H1 (cell line): ENCODE results near the gene IGF2BP3. TPM values are rescaled to one million over a fixed set of nuclear protein-coding genes. Genes with fewer than 3 reads are reported as not detected.

Experiments used
- CTCF ChIA-PET: fragments of 300-600 bp; sonication (Branson Sonifier 250); formaldehyde crosslinking; loops from one replicate; lab custom pipeline; 2021; ENCODE audit not compliant: partially characterized antibody; lab: Charles Lee
- POLR2A ChIA-PET: fragments of 300-600 bp; sonication (Branson Sonifier 250); formaldehyde crosslinking; loops from one replicate; lab custom pipeline; 2021; ENCODE audit warnings: inconsistent platforms; ENCODE audit not compliant: partially characterized antibody; lab: Charles Lee
- DNase-seq, 2 experiments: peaks; one replicate each; pipeline versions ENCODE4 v3.0.0 to v3.0.0-alpha.2; 2010 to 2022; ENCODE audit warnings: low spot score in 2 of 2, low read depth in 1 of 2, mixed read lengths in 1 of 2
- FAIRE-seq: peaks from 2 replicates; lab custom pipeline; 2011; peaks lifted over from hg19 to GRCh38; lab: Jason Lieb, UNC
- H2AFZ ChIP-seq: 2 replicates; pipeline ENCODE4 v1.8.1; 2012; ENCODE audit warnings: low read length, inconsistent platforms
- H2AK5ac ChIP-seq: 2 replicates; pipeline ENCODE4 v1.6.1; 2013; ENCODE audit warnings: low read depth, low read length
- H2BK120ac ChIP-seq: replicated peaks from 2 replicates; pipeline ENCODE3; 2013; ENCODE audit warnings: low read depth, low read length, inconsistent platforms
- H2BK12ac ChIP-seq: 2 replicates; pipeline ENCODE4 v1.6.1; 2013; ENCODE audit warnings: low read depth, low read length
- H2BK15ac ChIP-seq: 2 replicates; pipeline ENCODE4 v1.6.1; 2013; ENCODE audit warnings: low read length
- H2BK20ac ChIP-seq: 2 replicates; pipeline ENCODE4 v1.6.1; 2013; ENCODE audit warnings: low read length
- H2BK5ac ChIP-seq: 2 replicates; pipeline ENCODE4 v1.6.1; 2013; ENCODE audit warnings: low read depth, low read length
- H3K14ac ChIP-seq: 2 replicates; pipeline ENCODE4 v1.6.1; 2013; ENCODE audit warnings: inconsistent platforms; ENCODE audit not compliant: insufficient read length
- H3K18ac ChIP-seq: 2 replicates; pipeline ENCODE4 v1.6.1; 2013; ENCODE audit warnings: low read length; ENCODE audit errors: extremely low read depth
- H3K23ac ChIP-seq: 2 replicates; pipeline ENCODE4 v1.6.1; 2013; ENCODE audit warnings: inconsistent platforms; ENCODE audit not compliant: insufficient read length
- H3K23me2 ChIP-seq: 2 replicates; pipeline ENCODE4 v1.6.1; 2013; ENCODE audit warnings: low read depth, low read length
- H3K27ac ChIP-seq: 2 replicates; pipeline ENCODE4 v1.6.1; 2011; ENCODE audit warnings: low read depth, low read length, inconsistent platforms
- H3K27me3 ChIP-seq, 4 experiments: replicated peaks in 1 of 4; 1 replicate in 1 of 4; 2 replicates in 3 of 4; pipeline versions ENCODE4 v1.6.1 to v1.8.1; 2011 to 2013; ENCODE audit warnings: low read length in 3 of 4, mild to moderate bottlenecking in 3 of 4, inconsistent platforms in 2 of 4, mixed read lengths in 2 of 4, moderate library complexity in 1 of 4; ENCODE audit not compliant: control insufficient read depth in 3 of 4, insufficient read depth in 3 of 4; ENCODE audit errors: extremely low read depth in 1 of 4
- H3K36me3 ChIP-seq, 4 experiments: 2 replicates each; pipeline versions ENCODE4 v1.6.1 to v1.8.1; 2011 to 2013; ENCODE audit warnings: mild to moderate bottlenecking in 4 of 4, low read length in 3 of 4, moderate library complexity in 2 of 4, control low read depth in 1 of 4, inconsistent platforms in 1 of 4; ENCODE audit not compliant: insufficient read depth in 4 of 4, control insufficient read depth in 2 of 4
- H3K4ac ChIP-seq: replicated peaks from 2 replicates; pipeline ENCODE3; 2013; ENCODE audit warnings: low read length, low read depth, mixed read lengths, inconsistent platforms; ENCODE audit not compliant: insufficient read length
- H3K4me1 ChIP-seq, 4 experiments: replicated peaks in 1 of 4; 1 replicate in 1 of 4; 2 replicates in 3 of 4; pipeline versions ENCODE4 v1.6.1 to v1.8.1; 2011 to 2013; ENCODE audit warnings: low read length in 3 of 4, inconsistent platforms in 2 of 4, mixed read lengths in 1 of 4; ENCODE audit not compliant: insufficient read depth in 4 of 4, control insufficient read depth in 3 of 4
- H3K4me2 ChIP-seq, 2 experiments: 2 replicates each; pipeline versions ENCODE4 v1.6.1 to v1.8.1; 2011 to 2013; ENCODE audit warnings: low read depth in 2 of 2, low read length in 2 of 2, control low read depth in 1 of 2, inconsistent platforms in 1 of 2, mild to moderate bottlenecking in 1 of 2; ENCODE audit not compliant: insufficient read depth in 1 of 2
- H3K4me3 ChIP-seq, 4 experiments: fragments of 200-600, 300-600 bp in 1 of 4; sonication (generic), shearing (Covaris generic), sonication (Bioruptor Twin) in 1 of 4; 2 replicates each; pipeline versions ENCODE4 v1.5.1 to v1.8.1; 2011 to 2016; ENCODE audit warnings: low read length in 4 of 4, low read depth in 3 of 4, control low read depth in 2 of 4, inconsistent platforms in 2 of 4, mild to moderate bottlenecking in 2 of 4, mixed read lengths in 1 of 4, moderate library complexity in 1 of 4; ENCODE audit not compliant: insufficient read depth in 2 of 4; ENCODE audit errors: extremely low read depth in 1 of 4
- H3K56ac ChIP-seq: replicated peaks from 2 replicates; pipeline ENCODE3; 2013; ENCODE audit warnings: low read depth, mild to moderate bottlenecking, mixed read lengths, low read length, inconsistent platforms; ENCODE audit not compliant: insufficient read length
- H3K79me1 ChIP-seq: 2 replicates; pipeline ENCODE4 v1.6.1; 2013; ENCODE audit warnings: low read depth, low read length, control low read depth
- H3K79me2 ChIP-seq, 2 experiments: 2 replicates each; pipeline versions ENCODE4 v1.6.1 to v1.8.1; 2012 to 2013; ENCODE audit warnings: low read length in 2 of 2, mild to moderate bottlenecking in 2 of 2, inconsistent platforms in 1 of 2; ENCODE audit not compliant: insufficient read depth in 2 of 2, control insufficient read depth in 1 of 2
- H3K9ac ChIP-seq, 4 experiments: replicated peaks in 1 of 4; 1 replicate in 1 of 4; 2 replicates in 3 of 4; pipeline versions ENCODE4 v1.6.1 to v1.8.1; 2011 to 2013; ENCODE audit warnings: low read depth in 3 of 4, low read length in 3 of 4, control low read depth in 2 of 4, mild to moderate bottlenecking in 2 of 4, moderate library complexity in 2 of 4, inconsistent platforms in 1 of 4; ENCODE audit errors: extremely low read depth in 1 of 4
- H3K9me3 ChIP-seq, 2 experiments: 2 replicates each; pipeline versions ENCODE4 v1.6.1 to v1.8.1; 2012 to 2013; ENCODE audit warnings: mild to moderate bottlenecking in 2 of 2, moderate library complexity in 2 of 2, control low read depth in 1 of 2, inconsistent platforms in 1 of 2, low read depth in 1 of 2, low read length in 1 of 2, mixed read lengths in 1 of 2; ENCODE audit not compliant: insufficient read depth in 2 of 2
- H4K20me1 ChIP-seq, 2 experiments: replicated peaks in 1 of 2; 2 replicates each; pipeline versions ENCODE3 to v1.8.1; 2011 to 2013; ENCODE audit warnings: inconsistent platforms in 2 of 2, low read length in 2 of 2, mild to moderate bottlenecking in 1 of 2; ENCODE audit not compliant: insufficient read depth in 2 of 2, control insufficient read depth in 1 of 2
- H4K5ac ChIP-seq: 2 replicates; pipeline ENCODE4 v1.6.1; 2013; ENCODE audit warnings: low read length, low read depth, mixed read lengths, inconsistent platforms; ENCODE audit not compliant: insufficient read length
- H4K8ac ChIP-seq: 2 replicates; pipeline ENCODE4 v1.8.0; 2013; ENCODE audit warnings: mild to moderate bottlenecking, moderate library complexity, low read length, inconsistent platforms; ENCODE audit not compliant: insufficient read depth; ENCODE audit errors: extremely low read depth
- H4K91ac ChIP-seq: replicated peaks from 2 replicates; pipeline ENCODE3; 2013; ENCODE audit warnings: low read length, mixed read lengths, inconsistent platforms; ENCODE audit not compliant: insufficient read length
- ASH2L ChIP-seq: fragments of 200-600, 300-600 bp; sonication (generic); IDR thresholded peaks from one replicate; pipeline ENCODE4 v1.7.1; 2017; ENCODE audit warnings: low read length
- BACH1 ChIP-seq: IDR thresholded peaks from 2 replicates; pipeline ENCODE4 v1.6.1; 2012; ENCODE audit warnings: low read length, improper control_type of control experiment
- BCL11A ChIP-seq, 2 experiments: IDR thresholded peaks; one replicate each; pipeline ENCODE4 v1.6.1; 2011; ENCODE audit warnings: low read depth in 2 of 2, low read length in 2 of 2, mild to moderate bottlenecking in 2 of 2
- CBX8 ChIP-seq: fragments of 300-800, 300-1000 bp; sonication (generic); IDR thresholded peaks from 2 replicates; pipeline ENCODE4 v1.7.1; 2016; ENCODE audit warnings: low read depth, low read length, borderline replicate concordance
- EGR1 ChIP-seq: IDR thresholded peaks from 2 replicates; pipeline ENCODE4 v1.6.1; 2011; ENCODE audit warnings: low read depth, low read length, borderline replicate concordance
- EZH2 ChIP-seq: fragments of 200-600 bp; sonication (generic); IDR thresholded peaks from 2 replicates; pipeline ENCODE4 v1.7.1; 2012; ENCODE audit warnings: low read depth, mild to moderate bottlenecking, moderate library complexity, low read length, inconsistent platforms; ENCODE audit not compliant: severe bottlenecking
- GABPA ChIP-seq: IDR thresholded peaks from 2 replicates; pipeline ENCODE4 v1.6.1; 2011; ENCODE audit warnings: mild to moderate bottlenecking, low read length, moderate library complexity, borderline replicate concordance; ENCODE audit not compliant: insufficient read depth
- HDAC6 ChIP-seq: IDR thresholded peaks from one replicate; pipeline ENCODE4 v1.7.1; 2012; ENCODE audit warnings: low read depth, mild to moderate bottlenecking, inconsistent platforms, low read length, moderate library complexity
- NRF1 ChIP-seq: IDR thresholded peaks from 2 replicates; pipeline ENCODE4 v1.6.1; 2011; ENCODE audit warnings: mild to moderate bottlenecking, low read depth, low read length, improper control_type of control experiment
- RAD21 ChIP-seq, 2 experiments: IDR thresholded peaks in 1 of 2; conservative IDR thresholded peaks in 1 of 2; 2 replicates each; pipeline ENCODE4 v1.6.1; 2011; ENCODE audit warnings: low read depth in 2 of 2, low read length in 2 of 2, improper control_type of control experiment in 1 of 2, inconsistent platforms in 1 of 2, mild to moderate bottlenecking in 1 of 2, moderate library complexity in 1 of 2
- TCF12 ChIP-seq: IDR thresholded peaks from 2 replicates; pipeline ENCODE4 v1.6.1; 2011; ENCODE audit warnings: low read depth, mild to moderate bottlenecking, low read length
- WGBS, 2 experiments: shearing (Covaris generic) in 1 of 2; methylation state at CpG; one replicate each; pipeline versions ENCODE4 v1.1.6 to v1.1.7; 2013 to 2015; ENCODE audit warnings: low lambda C conversion rate in 2 of 2, mixed read lengths in 2 of 2, inconsistent platforms in 1 of 2, low coverage in 1 of 2, missing lambda C conversion rate in 1 of 2; ENCODE audit not compliant: insufficient replicate concordance in 2 of 2, insufficient coverage in 1 of 2, insufficient read length in 1 of 2; ENCODE audit errors: extremely low coverage in 1 of 2, missing lambda C conversion rate in 1 of 2; 5-methylcytosine and 5-hydroxymethylcytosine counted together
- polyA plus RNA-seq, 7 experiments: library from polyadenylated mRNA; depleted of rRNA in 3 of 7; stranded (reverse) in 5 of 7; unstranded in 2 of 7; fragments of >200 nt in 5 of 7; fragments of 200-250 nt in 2 of 7; gene quantifications; 1 replicate in 5 of 7; 2 replicates in 1 of 7; 4 replicates in 1 of 7; pipeline versions ENCODE4 v1.2.1 to v1.2.3, GENCODE V29; 2011 to 2013; ENCODE audit warnings: missing spikeins in 2 of 7, mixed read lengths in 2 of 7
- total RNA-seq: library from RNA; stranded (reverse); fragmentation: NEBNext Ultra II Directional; extraction: Animal tissue kit (Norgen Biotek cat#: 25700); gene quantifications from 2 replicates; pipeline ENCODE4 v1.2.1, GENCODE V29; 2021

Gene IGF2BP3
- total and polyA plus RNA-seq, 2 of the 8 experiments (the other 6 are each of a cell fraction or from before 2014, with no cell fraction given): 66.3 to 193 TPM

DNA sequence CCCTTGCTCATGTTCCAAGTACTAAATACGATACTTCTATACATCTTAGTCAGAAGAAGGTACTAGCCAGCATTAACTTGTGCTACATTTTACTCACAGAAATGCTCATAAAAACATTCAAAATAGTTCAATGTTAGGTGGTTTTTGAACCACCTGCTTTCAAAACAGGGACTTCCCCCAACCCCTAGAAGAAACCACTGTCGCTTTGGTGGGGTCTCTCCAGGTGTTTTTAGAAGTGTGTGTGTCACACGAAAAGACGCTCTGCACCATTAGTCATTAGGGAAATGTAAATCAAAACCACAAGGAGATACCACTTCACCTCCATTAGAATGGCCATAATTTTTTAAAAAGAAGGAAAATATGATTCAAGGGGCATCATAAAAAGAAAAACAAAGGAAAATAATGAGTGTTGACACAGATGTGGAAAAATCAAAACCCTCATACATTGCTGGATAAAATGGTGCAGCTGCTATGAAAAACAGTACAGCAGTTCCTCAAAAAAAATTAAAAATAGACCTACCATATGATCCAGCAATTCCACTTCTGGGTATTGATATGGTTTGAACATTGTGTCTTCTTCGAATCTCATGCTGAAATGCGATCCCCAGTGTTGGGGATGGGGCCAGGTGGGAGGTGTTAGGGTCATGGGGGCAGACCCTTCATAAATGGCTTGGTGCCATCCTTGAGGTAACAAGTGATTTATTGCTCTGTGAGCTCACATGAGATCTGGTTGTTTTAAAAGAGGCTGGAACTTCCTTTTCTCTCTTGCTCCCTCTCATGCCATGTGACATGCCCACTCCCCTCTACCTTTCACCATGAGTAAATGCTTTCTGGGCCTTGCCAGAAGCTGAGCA, 96.9 kb downstream of the IGF2BP3 start:
- POLR2A ChIA-PET: interaction anchor here (0.6 kb wide), 2 partner anchors 22 to 66 kb away, joined by 3 read pairs; no protein-coding TSS in a partner anchor
- Histone ChIP-seq H3K9ac (no peak overlapping the region), H3K23ac (no peak overlapping the region), H3K27me3 (no peaks in the 10 kb centered on the region), H3K27ac (no peak overlapping the region), H4K5ac (no peak overlapping the region), H3K4me1 (peaks cover 0 to 9% (median 4%) of the 10 kb centered on the region in 4 experiments; a peak in 4 of 7 replicates), H3K23me2 (no peaks in the 10 kb centered on the region; the same call in 1 of the 2 replicates), H3K4me3 (no peak overlapping the region), H3K36me3 (peaks cover 0 to 17% (median 1%) of the 10 kb centered on the region in 4 experiments; a peak in 3 of 8 replicates), H2BK5ac (no peak overlapping the region), H4K91ac (no peak overlapping the region), H2AFZ (no peak overlapping the region), H2BK15ac (no peak overlapping the region), H3K14ac (no peak overlapping the region), H3K9me3 (no peaks in the 10 kb centered on the region), H2BK120ac (no peak overlapping the region), H3K4me2 (no peak overlapping the region), H2BK12ac (no peak overlapping the region), H2AK5ac (no peak overlapping the region), H3K4ac (no peak overlapping the region), H4K20me1 (peaks cover 14 to 30% of the 10 kb centered on the region in 2 experiments), H3K79me1 (peaks cover 8% of the 10 kb centered on the region), H2BK20ac (no peak overlapping the region), H3K56ac (no peak overlapping the region), H3K18ac (no peak overlapping the region), H3K79me2 (peaks cover 6 to 97% of the 10 kb centered on the region in 2 experiments; a peak in 3 of 4 replicates), H4K8ac (no peak overlapping the region)
- CTCF ChIA-PET: interaction anchor here (1.4 to 1.5 kb wide), 2 partner anchors 15 to 24 kb away, joined by 3 read pairs; no protein-coding TSS in a partner anchor
- DNase-seq (no peak), FAIRE-seq (no peak)
- 92% methylated on average over 6 of the region's 6 CpGs; no CpG with 5 or more reads in 1 of the 2 experiments for WGBS, 2 experiments
- TF ChIP-seq EGR1: no peak
- no peak for TF ChIP-seq ASH2L
- no peak for TF ChIP-seq BACH1
- no peak for TF ChIP-seq RAD21 (IDR thresholded peaks at IDR 0.05 in 1 of 2, conservative IDR thresholded peaks at IDR 0.05 in 1 of 2; ENCODE audit: low read depth in 2 of 2, low read length in 2 of 2)
- no peak for TF ChIP-seq CBX8
- no peak for TF ChIP-seq EZH2
- no peak for TF ChIP-seq HDAC6
- TF ChIP-seq TCF12: no peak
- no peak for TF ChIP-seq BCL11A (IDR thresholded peaks at IDR 0.05; ENCODE audit: low read depth in 2 of 2, low read length in 2 of 2)
- TF ChIP-seq GABPA: no peak
- TF ChIP-seq NRF1: no peak
